Caco-2 (cell line): ENCODE measurements around the gene KCNK16. TPM values are rescaled to one million over a fixed set of nuclear protein-coding genes. Genes with fewer than 3 reads are reported as not detected.

ENCODE experiments used
- BruUV-seq: library from RNA; stranded (reverse); fragments of 400-500 nt; replicated peaks from 2 replicates; lab custom pipeline; 2021; lab: Mats Ljungman, UMichigan
- CTCF ChIA-PET: fragments of 300-600 bp; sonication (Branson Sonifier 250); formaldehyde crosslinking; loops from one replicate; lab custom pipeline; 2022; ENCODE audit warnings: antibody characterized with exemption; lab: Charles Lee
- POLR2A ChIA-PET: fragments of 300-600 bp; sonication (Branson Sonifier 250); formaldehyde crosslinking; loops from one replicate; lab custom pipeline; 2022; ENCODE audit warnings: antibody characterized with exemption; lab: Charles Lee
- DNase-seq, 2 experiments: peaks; one replicate each; pipeline versions ENCODE4 v3.0.0 to v3.0.0-alpha.2; 2020 to 2022
- H3K27me3 ChIP-seq: replicated peaks from 2 replicates; pipeline ENCODE4 v1.6.0; 2011; ENCODE audit warnings: low read length; ENCODE audit not compliant: control insufficient read depth, insufficient read depth
- H3K36me3 ChIP-seq: 2 replicates; pipeline ENCODE4 v1.5.1; 2011; ENCODE audit warnings: low read length; ENCODE audit not compliant: control insufficient read depth, insufficient read depth
- H3K4me1 ChIP-seq: fragments of 250-450 bp; sonication (Bioruptor Pico); 2 replicates; pipeline ENCODE4 v1.5.1; 2020; ENCODE audit warnings: mild to moderate bottlenecking
- H3K4me3 ChIP-seq: 2 replicates; pipeline ENCODE4 v1.5.1; 2011; ENCODE audit warnings: low read depth, mild to moderate bottlenecking, control low read depth, low read length
- H3K9me3 ChIP-seq: fragments of 250-450 bp; sonication (Bioruptor Pico); 2 replicates; pipeline ENCODE4 v1.5.1; 2020; ENCODE audit warnings: mild to moderate bottlenecking, moderate library complexity
- H3K27ac Mint-ChIP-seq: one replicate; pipeline ENCODE4 v1.8.0; 2022; ENCODE audit warnings: mixed read lengths; ENCODE audit not compliant: unreplicated experiment
- H3K27me3 Mint-ChIP-seq: one replicate; pipeline ENCODE4 v1.8.0; 2022; ENCODE audit warnings: mixed read lengths; ENCODE audit not compliant: insufficient read depth, unreplicated experiment
- H3K36me3 Mint-ChIP-seq: one replicate; pipeline ENCODE4 v1.8.0; 2022; ENCODE audit warnings: mild to moderate bottlenecking, mixed read lengths; ENCODE audit not compliant: insufficient read depth, unreplicated experiment
- H3K4me1 Mint-ChIP-seq: one replicate; pipeline ENCODE4 v1.8.0; 2022; ENCODE audit warnings: low read depth, mixed read lengths; ENCODE audit not compliant: unreplicated experiment
- H3K4me3 Mint-ChIP-seq: one replicate; pipeline ENCODE4 v1.8.0; 2022; ENCODE audit warnings: mild to moderate bottlenecking, moderate library complexity, mixed read lengths; ENCODE audit not compliant: unreplicated experiment
- H3K9me3 Mint-ChIP-seq: one replicate; pipeline ENCODE4 v1.8.0; 2022; ENCODE audit warnings: mixed read lengths; ENCODE audit not compliant: unreplicated experiment
- CTCF ChIP-seq, 2 experiments: fragments of 200-600 bp in 1 of 2; IDR thresholded peaks; 1 replicate in 1 of 2; 2 replicates in 1 of 2; pipeline versions ENCODE4 v1.5.1 to v1.8.0; 2011 to 2022; ENCODE audit warnings: antibody characterized with exemption in 1 of 2, control low read depth in 1 of 2, inconsistent platforms in 1 of 2, low read depth in 1 of 2, low read length in 1 of 2, mild to moderate bottlenecking in 1 of 2, moderate library complexity in 1 of 2; ENCODE audit not compliant: insufficient read depth in 1 of 2, severe bottlenecking in 1 of 2, unreplicated experiment in 1 of 2
- intact Hi-C: fragments of 100-400 bp; cut with micrococcal nuclease; formaldehyde crosslinking; loops from one replicate; pipeline ENCODE4 v1.10.0; 2022; ENCODE audit not compliant: unreplicated experiment
- total RNA-seq: library from RNA; stranded (reverse); gene quantifications from 2 replicates; pipeline ENCODE4 v1.2.3, GENCODE V29; 2022

Gene KCNK16
- total RNA-seq, 1 experiment from 2014 or later, result not detected

DNA sequence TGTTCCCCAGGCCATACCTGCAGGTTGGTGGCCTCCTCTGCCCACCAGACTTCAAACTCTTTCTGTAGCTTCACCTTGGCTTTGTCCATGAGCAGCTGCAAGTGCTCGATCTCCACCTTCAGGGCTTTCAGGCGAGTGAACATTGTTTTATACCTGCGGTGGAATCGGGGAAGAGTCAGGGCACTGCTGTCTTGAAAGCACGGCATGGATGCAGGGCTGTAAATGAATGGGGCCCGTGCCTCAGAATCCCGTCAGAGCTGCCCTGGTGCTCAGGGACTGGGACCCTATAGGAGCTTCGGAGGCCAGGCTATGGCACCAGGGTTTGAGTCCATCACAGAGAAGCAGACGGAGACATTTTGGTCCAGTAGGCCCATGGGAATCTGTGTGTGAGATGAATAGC lies 37.9 kb upstream of the KCNK16 start:
- TF ChIP-seq CTCF (IDR thresholded peaks at IDR 0.05; ENCODE audit: insufficient read depth in 1 of 2, low read depth in 1 of 2, low read length in 1 of 2, severe bottlenecking in 1 of 2, unreplicated experiment in 1 of 2), result no peak
- Histone ChIP-seq H3K36me3 (no peaks in the 10 kb centered on the region), H3K4me3 (no peak overlapping the region), H3K27me3 (no peaks in the 10 kb centered on the region), H3K9me3 (no peaks in the 10 kb centered on the region), H3K4me1 (no peaks in the 10 kb centered on the region)
- ChIA-PET CTCF (no interaction called here), POLR2A (no interaction called here)
- peaks cover 5% of the 10 kb centered on the region for H3K27me3 Mint-ChIP-seq
- H3K36me3 Mint-ChIP-seq, result no peaks in the 10 kb centered on the region
- H3K4me1 Mint-ChIP-seq, result no peaks in the 10 kb centered on the region
- DNase-seq, result no peak
- no peak overlapping the region for H3K4me3 Mint-ChIP-seq
- intact Hi-C loops, result no loop called here
- H3K27ac Mint-ChIP-seq, result no peak overlapping the region
- no TSS peak for BruUV-seq
- no peaks in the 10 kb centered on the region for H3K9me3 Mint-ChIP-seq

DNA sequence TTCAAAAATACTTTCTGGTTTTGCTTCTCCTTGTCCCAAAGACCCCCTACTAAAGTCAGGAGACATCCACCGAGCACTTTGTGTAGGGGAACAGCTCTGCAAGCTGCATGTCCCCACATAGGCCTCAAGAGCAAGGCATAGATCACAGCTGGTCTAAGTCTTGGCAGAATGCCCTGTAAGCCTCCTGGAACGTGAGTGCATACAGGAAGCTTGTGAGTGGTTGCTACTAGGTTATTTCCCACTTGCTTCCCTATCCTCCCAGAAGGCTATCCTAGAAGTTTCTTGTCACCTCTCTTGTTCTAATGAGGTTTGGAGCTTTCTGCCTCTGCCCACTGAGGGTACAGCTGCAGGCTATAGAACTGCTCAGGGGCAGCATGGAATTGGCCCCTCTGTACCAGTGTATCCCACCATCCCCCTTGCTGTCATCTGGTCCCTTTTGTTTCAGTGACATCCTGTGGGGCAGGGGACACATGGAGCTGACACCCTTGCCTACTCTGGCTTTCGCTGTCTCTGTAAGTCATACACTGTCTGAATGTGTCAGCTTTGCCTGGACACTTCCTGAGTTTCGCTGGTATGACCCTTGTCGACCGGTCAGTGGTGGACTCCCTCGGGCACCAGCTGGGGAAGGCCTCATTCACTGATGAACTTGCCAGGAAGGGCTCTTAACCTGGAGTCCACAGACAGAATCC lies 35.6 kb upstream of the KCNK16 start:
- no peak for DNase-seq
- H3K36me3 Mint-ChIP-seq, result no peaks in the 10 kb centered on the region
- intact Hi-C loops, result no loop called here
- H3K9me3 Mint-ChIP-seq, result no peaks in the 10 kb centered on the region
- H3K4me3 Mint-ChIP-seq, result no peak overlapping the region
- CTCF ChIA-PET, result no interaction called here
- H3K27me3 ChIP-seq, result no peaks in the 10 kb centered on the region
- no peak overlapping the region for H3K27ac Mint-ChIP-seq
- no peaks in the 10 kb centered on the region for H3K9me3 ChIP-seq
- no peak for TF ChIP-seq CTCF (IDR thresholded peaks at IDR 0.05; ENCODE audit: insufficient read depth in 1 of 2, low read depth in 1 of 2, low read length in 1 of 2, severe bottlenecking in 1 of 2, unreplicated experiment in 1 of 2)
- BruUV-seq, result no TSS peak
- H3K4me3 ChIP-seq, result no peak overlapping the region
- POLR2A ChIA-PET, result no interaction called here
- no peaks in the 10 kb centered on the region for H3K36me3 ChIP-seq
- H3K4me1 Mint-ChIP-seq, result no peaks in the 10 kb centered on the region
- H3K4me1 ChIP-seq, result no peaks in the 10 kb centered on the region
- peaks cover 2% of the 10 kb centered on the region for H3K27me3 Mint-ChIP-seq

- Mint-ChIP-seq H3K4me3 (no peak overlapping the region), H3K4me1 (no peaks in the 10 kb centered on the region), H3K27me3 (no peaks in the 10 kb centered on the region), H3K27ac (no peak overlapping the region), H3K9me3 (no peaks in the 10 kb centered on the region), H3K36me3 (no peaks in the 10 kb centered on the region)
- intact Hi-C loops, result no loop called here
- no peak for DNase-seq
- no TSS peak for BruUV-seq
- CTCF ChIA-PET, result no interaction called here
- Histone ChIP-seq H3K4me1 (no peaks in the 10 kb centered on the region), H3K4me3 (no peak overlapping the region), H3K36me3 (no peaks in the 10 kb centered on the region), H3K9me3 (no peaks in the 10 kb centered on the region), H3K27me3 (no peaks in the 10 kb centered on the region; the same call in 1 of the 2 replicates)
- TF ChIP-seq CTCF (IDR thresholded peaks at IDR 0.05; ENCODE audit: insufficient read depth in 1 of 2, low read depth in 1 of 2, low read length in 1 of 2, severe bottlenecking in 1 of 2, unreplicated experiment in 1 of 2), result no peak
- POLR2A ChIA-PET, result no interaction called here
These were observed 31.3 kb upstream of the KCNK16 start for GRCh38 chr6:39353698-39354315.
